GM19043 (cell line): Measurements from ENCODE around the gene LMO2.
"Not testable (repeated sequence)": the region's sequence is repeated elsewhere in the genome, so short reads cannot be mapped to it uniquely, and the experiment has no call there.

Experiments used
- ATAC-seq: cut with Tn5 transposase; IDR thresholded peaks from one replicate; pipeline ENCODE4 v1.9.1; 2021; ENCODE audit warnings: low read depth; ENCODE audit not compliant: unreplicated experiment

LMO2 gene

GRCh38 chr11:33866936-33867335, 24.9 kb downstream of the LMO2 start:
- ATAC-seq, result no peak

GRCh38 chr11:33864479-33864878, 27.4 kb downstream of the LMO2 start:
- ATAC-seq, result no peak

DNA sequence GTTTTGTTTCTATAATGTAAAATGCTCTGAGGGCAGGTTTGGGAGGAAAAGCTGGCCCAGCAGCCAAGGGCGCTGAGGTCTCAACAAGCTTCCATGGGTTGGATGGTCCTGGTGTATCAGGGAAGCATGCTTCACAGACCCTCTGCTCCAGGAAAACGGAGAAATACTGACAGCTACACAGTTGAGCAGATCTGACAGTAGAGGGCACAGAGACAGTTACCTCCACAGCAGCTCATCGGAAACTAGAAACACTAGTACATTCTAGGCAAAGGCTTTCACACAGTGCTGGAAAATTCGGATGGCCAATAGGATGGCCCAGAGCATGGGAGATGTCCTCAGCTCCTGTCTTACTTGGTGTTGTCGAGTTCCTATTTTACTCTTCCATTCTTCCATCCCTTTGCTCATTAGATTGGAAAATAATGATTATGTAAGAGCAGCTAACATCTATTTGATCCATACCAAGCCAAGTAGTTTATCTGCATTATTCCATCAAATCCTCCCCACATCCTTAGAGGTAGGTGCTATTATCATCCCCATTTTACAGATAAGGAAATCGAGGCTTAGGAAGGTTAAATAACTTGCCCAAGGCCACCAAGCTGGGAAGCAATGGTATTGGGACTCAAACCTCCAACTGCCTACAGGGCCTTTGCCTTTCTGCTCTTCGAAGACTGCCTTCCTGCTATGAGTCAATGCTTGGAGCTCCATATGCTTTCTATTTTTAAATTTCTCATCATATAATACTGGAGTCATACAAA, 28.3 kb downstream of the LMO2 start:
- ATAC-seq, result no peak

DNA sequence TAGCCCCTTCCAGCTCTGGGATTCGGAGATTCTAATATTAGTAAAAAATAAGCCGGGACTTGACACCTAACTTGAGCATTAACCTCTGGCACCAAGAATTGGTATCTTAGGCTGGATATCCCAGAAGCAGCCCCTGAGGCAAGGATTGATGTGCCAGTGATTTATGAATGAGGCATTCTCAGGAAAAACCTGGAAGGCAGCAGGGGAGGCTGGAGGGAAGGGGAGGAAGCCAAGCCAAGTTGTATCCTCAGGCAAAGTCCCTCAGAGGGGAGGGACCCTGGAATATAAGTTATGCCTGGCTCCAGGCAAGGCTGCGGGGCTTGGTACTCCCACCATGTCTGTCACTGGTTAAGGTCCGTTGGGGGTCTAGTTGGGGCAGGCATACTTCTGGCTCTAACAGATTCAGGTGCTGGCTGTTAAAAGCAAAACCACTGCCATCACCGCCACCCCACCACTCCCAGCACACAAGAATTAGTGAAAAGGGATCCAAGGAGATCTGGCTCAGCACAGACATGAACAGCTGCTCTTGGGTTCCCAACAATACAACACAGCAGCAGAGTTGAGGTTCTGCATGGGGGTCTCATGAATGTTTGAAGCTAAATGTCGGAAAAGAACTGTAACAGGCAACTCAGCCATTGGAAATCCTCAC, 29.8 kb downstream of the LMO2 start:
- no peak for ATAC-seq

- no peak for ATAC-seq
Observed at GRCh38 chr11:33861386-33861785, 30.5 kb downstream of the LMO2 start.

- no peak for ATAC-seq
Observed at GRCh38 chr11:33860926-33861325, 30.9 kb downstream of the LMO2 start.

- ATAC-seq, result no peak
Observed at GRCh38 chr11:33859306-33859705, 32.6 kb downstream of the LMO2 start.

GRCh38 chr11:33857933-33858371, 33.9 kb downstream of the LMO2 start:
- ATAC-seq, result no peak

- ATAC-seq, result no peak
Observed at GRCh38 chr11:33855500-33855899, 36.4 kb downstream of the LMO2 start.

DNA sequence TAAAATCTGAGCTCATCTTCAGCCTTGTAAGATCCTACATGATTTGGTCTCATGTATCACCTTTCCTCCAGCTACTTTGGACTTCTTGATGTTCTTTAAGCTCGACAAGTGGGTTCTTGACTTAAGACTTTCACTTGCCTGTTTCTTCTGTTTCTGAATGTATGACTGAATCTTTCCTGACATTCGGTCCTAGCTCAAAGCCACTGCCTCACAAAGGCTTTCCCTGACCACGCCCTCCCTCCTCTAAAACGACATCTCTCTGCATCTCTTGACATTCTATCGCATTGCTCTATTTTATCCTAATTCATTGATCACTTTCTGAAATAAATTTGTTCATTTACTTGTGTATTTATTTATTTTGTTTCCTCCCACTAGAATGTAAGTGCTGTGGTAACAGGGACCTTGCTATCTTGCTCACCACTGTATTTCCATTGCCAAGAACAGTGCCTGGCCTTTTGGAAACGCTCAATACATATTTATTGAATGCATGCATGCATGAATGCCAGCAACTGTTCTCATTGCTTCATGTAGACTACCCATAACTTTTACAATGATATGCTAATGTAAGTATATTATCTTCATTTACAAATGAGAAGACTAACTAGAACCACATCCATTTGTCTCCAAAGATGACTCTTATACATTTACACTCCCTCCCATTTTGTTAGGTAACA, 43.0 kb downstream of the LMO2 start:
- ATAC-seq, result no peak

DNA sequence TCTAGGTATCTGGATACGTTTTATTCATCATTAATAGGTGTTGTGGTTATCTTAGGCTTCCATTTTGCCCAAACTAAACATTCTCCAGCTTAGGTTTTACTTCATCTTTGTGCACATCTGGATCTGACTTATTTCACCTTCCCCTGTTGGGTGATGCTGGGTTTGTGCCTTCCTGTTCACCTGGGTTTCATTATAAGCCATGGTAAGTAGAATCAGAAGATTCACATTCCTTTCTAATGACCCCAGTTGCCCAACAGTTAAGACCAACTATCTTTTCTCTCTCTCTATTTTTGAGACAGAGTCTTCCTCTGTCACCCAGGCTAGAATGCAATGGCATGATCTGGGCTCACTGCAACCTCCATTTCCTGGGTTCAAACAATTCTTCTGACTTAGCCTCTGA, 44.6 kb downstream of the LMO2 start:
- no peak for ATAC-seq

- ATAC-seq, result no peak
Observed at GRCh38 chr11:33844236-33844635, 47.6 kb downstream of the LMO2 start.

DNA sequence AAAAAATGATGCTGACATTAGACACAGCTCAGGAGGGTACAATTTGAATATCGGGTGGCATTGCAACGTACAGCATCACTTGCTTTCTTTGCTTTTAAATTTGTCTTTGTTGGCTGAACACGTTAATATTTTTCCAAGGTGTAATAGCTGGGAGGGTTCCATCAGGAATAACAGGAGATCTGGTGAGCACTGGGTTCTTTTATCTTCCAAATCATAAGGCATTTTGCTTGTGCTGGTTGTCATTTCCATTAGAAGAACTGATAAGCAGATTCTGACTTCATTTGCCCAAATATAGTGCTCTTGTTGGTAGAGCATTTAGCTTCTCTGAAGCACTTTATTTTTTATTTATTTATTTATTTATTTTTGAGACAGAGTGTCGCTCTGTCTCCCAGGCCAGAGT, 48.9 kb downstream of the LMO2 start:
- no peak for ATAC-seq

DNA sequence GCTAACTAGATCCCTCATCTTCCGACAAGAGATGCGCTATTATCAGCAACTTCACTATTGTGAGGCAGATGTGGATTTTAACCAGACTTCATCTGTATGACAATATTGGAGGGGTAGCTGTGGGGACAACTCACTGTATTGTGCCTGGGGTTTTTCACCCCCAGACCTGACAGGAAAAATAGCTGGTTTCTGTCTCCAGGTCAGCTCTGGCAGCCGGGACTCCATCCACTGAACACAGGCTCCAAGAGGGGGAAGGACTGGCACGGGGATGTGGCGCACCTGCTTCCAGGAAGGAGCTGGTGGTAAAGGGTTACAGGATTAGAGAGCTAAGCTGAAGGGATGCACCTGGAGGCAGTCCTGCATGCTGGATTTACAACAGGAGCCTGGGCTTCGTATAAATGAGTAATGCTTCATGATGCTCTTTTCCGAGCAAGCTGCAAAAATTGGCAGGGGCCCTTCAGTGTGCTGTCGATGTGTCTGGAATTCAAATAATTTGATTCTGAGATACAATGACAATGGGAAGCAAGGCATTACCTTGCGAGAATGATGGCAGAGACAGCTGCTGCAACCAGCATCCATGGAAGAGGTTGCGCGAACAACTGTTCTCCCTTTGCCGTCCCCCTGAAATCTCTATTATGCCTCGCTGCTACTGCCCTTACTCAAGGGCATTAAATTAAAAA, 49.5 kb downstream of the LMO2 start:
- ATAC-seq, result no peak

GRCh38 chr11:33838234-33838633, 53.6 kb downstream of the LMO2 start:
- not testable (repeated sequence) for ATAC-seq

GRCh38 chr11:33837334-33837733, 54.5 kb downstream of the LMO2 start:
- ATAC-seq, result not testable (repeated sequence)

- ATAC-seq, result no peak
Observed at GRCh38 chr11:33835143-33835878, 56.6 kb downstream of the LMO2 start.

- no peak for ATAC-seq
Observed at GRCh38 chr11:33832676-33833075, 59.2 kb downstream of the LMO2 start.

DNA sequence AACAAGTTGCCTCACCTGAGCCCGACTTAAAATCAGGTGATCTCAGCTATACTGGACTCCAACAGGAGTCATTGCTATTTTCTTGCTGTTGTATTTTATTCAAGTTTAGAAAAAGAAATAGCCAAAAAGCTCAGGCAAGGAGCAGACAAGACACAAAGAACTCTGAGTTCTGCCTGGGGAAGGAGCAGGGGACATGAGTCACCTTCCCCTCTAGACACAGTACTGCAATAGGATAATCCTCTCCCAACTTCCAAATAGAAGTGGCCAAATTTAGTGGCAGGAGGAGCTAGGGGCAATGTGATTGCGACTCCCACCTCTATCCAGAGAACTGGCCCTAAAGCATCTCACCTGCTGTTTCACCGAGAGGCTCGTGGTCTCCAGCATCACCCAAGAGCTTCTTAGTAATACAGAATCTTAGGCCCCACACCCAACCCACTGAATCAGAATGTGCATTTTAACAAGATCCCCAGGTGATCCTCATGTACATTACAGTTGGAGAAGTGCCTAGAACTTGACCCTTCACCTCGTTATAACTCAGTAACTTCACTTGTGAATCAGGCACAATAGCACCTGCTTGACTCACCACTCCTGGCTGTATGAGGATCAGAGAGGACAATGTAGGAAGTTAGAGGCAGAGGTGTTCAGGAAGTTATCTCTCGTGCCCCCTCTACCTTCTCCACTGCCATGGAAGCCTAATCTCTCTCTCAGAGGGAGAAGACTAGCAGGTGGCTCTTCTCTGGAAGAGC, 60.8 kb downstream of the LMO2 start:
- ATAC-seq, result no peak
